IMR-90 (cell line): ENCODE data around the gene TAS2R38. TPM values are rescaled to one million over a fixed set of nuclear protein-coding genes. Genes with fewer than 3 reads are reported as not detected.

Experiments
- ATAC-seq: fragments of 200-7000 bp; cut with Tn5 transposase; 2 replicates; pipeline ENCODE4 v1.9.1; 2020; ENCODE audit warnings: low read depth, mild to moderate bottlenecking, moderate library complexity
- BruUV-seq: library from RNA; stranded (reverse); fragments of 400-500 nt; replicated peaks from 2 replicates; lab custom pipeline; 2021; lab: Mats Ljungman, UMichigan
- CTCF ChIA-PET: fragments of 300-600 bp; formaldehyde crosslinking; extraction: SDS; loops from one replicate; lab custom pipeline; 2021; ENCODE audit warnings: antibody characterized with exemption; lab: Yijun Ruan, JAX
- POLR2A ChIA-PET: fragments of 300-600 bp; sonication (Branson Sonifier 250); formaldehyde crosslinking; loops from one replicate; lab custom pipeline; 2022; ENCODE audit warnings: antibody characterized with exemption; ENCODE audit not compliant: unreplicated experiment; lab: Charles Lee
- DNase-seq: peaks from one replicate; pipeline ENCODE4 v3.0.0; 2013
- H2AFZ ChIP-seq: replicated peaks from 2 replicates; pipeline ENCODE3; 2013; ENCODE audit warnings: low read length, mild to moderate bottlenecking; ENCODE audit not compliant: poor library complexity
- H2AK5ac ChIP-seq: 2 replicates; pipeline ENCODE4 v1.6.1; 2013; ENCODE audit warnings: low read depth, low read length, inconsistent platforms
- H2AK9ac ChIP-seq: replicated peaks from 2 replicates; pipeline ENCODE3; 2013; ENCODE audit warnings: mild to moderate bottlenecking, low read depth, low read length, moderate library complexity; ENCODE audit not compliant: poor library complexity
- H2BK120ac ChIP-seq: 2 replicates; pipeline ENCODE4 v1.6.1; 2013; ENCODE audit warnings: low read depth, low read length, inconsistent platforms
- H2BK15ac ChIP-seq: 3 replicates; pipeline ENCODE4 v1.6.1; 2013; ENCODE audit warnings: low read depth, low read length, inconsistent platforms
- H2BK20ac ChIP-seq: 2 replicates; pipeline ENCODE4 v1.6.1; 2013; ENCODE audit warnings: low read depth, mild to moderate bottlenecking, inconsistent platforms, low read length, moderate library complexity
- H2BK5ac ChIP-seq: 2 replicates; pipeline ENCODE4 v1.6.1; 2013; ENCODE audit warnings: mild to moderate bottlenecking, low read depth, low read length, inconsistent platforms; ENCODE audit not compliant: poor library complexity, severe bottlenecking
- H3K14ac ChIP-seq: replicated peaks from 2 replicates; pipeline ENCODE4 v1.6.1; 2013; ENCODE audit warnings: low read depth, low read length, inconsistent platforms
- H3K18ac ChIP-seq: 2 replicates; pipeline ENCODE4 v1.6.1; 2013; ENCODE audit warnings: low read depth, low read length, control low read depth
- H3K23ac ChIP-seq: 2 replicates; pipeline ENCODE4 v1.6.1; 2013; ENCODE audit warnings: low read depth, low read length, inconsistent platforms
- H3K27ac ChIP-seq: 2 replicates; pipeline ENCODE4 v1.5.1; 2013; ENCODE audit warnings: mild to moderate bottlenecking, control low read depth, low read length; ENCODE audit not compliant: insufficient read depth
- H3K27me3 ChIP-seq: 2 replicates; pipeline ENCODE4 v1.6.1; 2013; ENCODE audit warnings: low read length; ENCODE audit not compliant: control insufficient read depth, insufficient read depth
- H3K36me3 ChIP-seq: 2 replicates; pipeline ENCODE4 v1.6.1; 2013; ENCODE audit warnings: low read length, mixed read lengths; ENCODE audit not compliant: control insufficient read depth, insufficient read depth
- H3K4ac ChIP-seq: 2 replicates; pipeline ENCODE4 v1.6.1; 2013; ENCODE audit warnings: low read depth, low read length, inconsistent platforms
- H3K4me1 ChIP-seq: 2 replicates; pipeline ENCODE4 v1.6.1; 2013; ENCODE audit warnings: low read length, mixed read lengths; ENCODE audit not compliant: control insufficient read depth, insufficient read depth
- H3K4me2 ChIP-seq: 2 replicates; pipeline ENCODE4 v1.6.1; 2013; ENCODE audit warnings: low read depth, mild to moderate bottlenecking, control low read depth, low read length, moderate library complexity
- H3K4me3 ChIP-seq: 2 replicates; pipeline ENCODE4 v1.5.1; 2013; ENCODE audit warnings: low read depth, mild to moderate bottlenecking, control low read depth, low read length, moderate library complexity; ENCODE audit not compliant: insufficient read depth
- H3K56ac ChIP-seq: 2 replicates; pipeline ENCODE4 v1.6.1; 2013; ENCODE audit warnings: low read length, inconsistent platforms; ENCODE audit not compliant: insufficient read depth; ENCODE audit errors: extremely low read depth
- H3K79me1 ChIP-seq, 2 experiments: 2 replicates each; pipeline ENCODE4 v1.6.1; 2013; ENCODE audit warnings: low read length in 2 of 2, inconsistent platforms in 1 of 2, low read depth in 1 of 2
- H3K9ac ChIP-seq: 2 replicates; pipeline ENCODE4 v1.6.1; 2013; ENCODE audit warnings: low read depth, low read length, control low read depth
- H3K9me1 ChIP-seq: 2 replicates; pipeline ENCODE4 v1.6.1; 2013; ENCODE audit warnings: low read length, inconsistent platforms; ENCODE audit not compliant: insufficient read depth
- H3K9me3 ChIP-seq: 2 replicates; pipeline ENCODE4 v1.6.1; 2013; ENCODE audit warnings: low read length; ENCODE audit not compliant: control insufficient read depth, insufficient read depth
- H4K20me1 ChIP-seq: 2 replicates; pipeline ENCODE4 v1.6.1; 2013; ENCODE audit warnings: low read length, inconsistent platforms; ENCODE audit not compliant: insufficient read depth
- H4K5ac ChIP-seq: 2 replicates; pipeline ENCODE4 v1.6.1; 2013; ENCODE audit warnings: mild to moderate bottlenecking, low read depth, low read length, control low read depth
- H4K8ac ChIP-seq, 2 experiments: 2 replicates each; pipeline ENCODE4 v1.6.1; 2013; ENCODE audit warnings: low read depth in 2 of 2, low read length in 2 of 2, control low read depth in 1 of 2, inconsistent platforms in 1 of 2
- H4K91ac ChIP-seq: 2 replicates; pipeline ENCODE4 v1.6.1; 2013; ENCODE audit warnings: low read depth, low read length, inconsistent platforms; ENCODE audit not compliant: insufficient read depth
- BHLHE40 ChIP-seq: fragments of 150-350 bp; IDR thresholded peaks from 2 replicates; pipeline ENCODE4 v1.6.1; 2016; ENCODE audit warnings: mild to moderate bottlenecking, low read depth, low read length
- CEBPB ChIP-seq: IDR thresholded peaks from 2 replicates; pipeline ENCODE4 v1.6.1; 2012; ENCODE audit warnings: low read depth, low read length, improper control_type of control experiment
- CHD1 ChIP-seq: IDR thresholded peaks from 2 replicates; pipeline ENCODE4 v1.6.1; 2012; ENCODE audit warnings: low read depth, low read length, improper control_type of control experiment
- CTCF ChIP-seq: conservative IDR thresholded peaks from 2 replicates; pipeline ENCODE4 v1.5.1; 2012; ENCODE audit warnings: mild to moderate bottlenecking, low read depth, low read length, improper control_type of control experiment
- ELK1 ChIP-seq: fragments of 150-350 bp; IDR thresholded peaks from 2 replicates; pipeline ENCODE4 v1.6.1; 2016; ENCODE audit warnings: low read depth, mild to moderate bottlenecking, low read length, moderate library complexity, borderline replicate concordance
- FOS ChIP-seq: fragments of 150-350 bp; IDR thresholded peaks from 2 replicates; pipeline ENCODE4 v1.6.1; 2016; ENCODE audit warnings: low read depth, low read length
- MAFK ChIP-seq: IDR thresholded peaks from 2 replicates; pipeline ENCODE4 v1.6.1; 2012; ENCODE audit warnings: low read depth, low read length, improper control_type of control experiment
- MAZ ChIP-seq: IDR thresholded peaks from 2 replicates; pipeline ENCODE4 v1.6.1; 2012; ENCODE audit warnings: low read depth, mild to moderate bottlenecking, low read length, improper control_type of control experiment, moderate library complexity, borderline replicate concordance
- MXI1 ChIP-seq: IDR thresholded peaks from 2 replicates; pipeline ENCODE4 v1.6.1; 2012; ENCODE audit warnings: low read depth, mild to moderate bottlenecking, low read length, moderate library complexity, borderline replicate concordance
- NFE2L2 ChIP-seq: fragments of 150-350 bp; IDR thresholded peaks from 2 replicates; pipeline ENCODE4 v1.6.1; 2016; ENCODE audit warnings: low read depth, mild to moderate bottlenecking, low read length
- POLR2A ChIP-seq: IDR thresholded peaks from 2 replicates; pipeline ENCODE4 v1.6.1; 2012; ENCODE audit warnings: mild to moderate bottlenecking, low read depth, low read length
- RAD21 ChIP-seq: IDR thresholded peaks from 2 replicates; pipeline ENCODE4 v1.6.1; 2012; ENCODE audit warnings: low read length, improper control_type of control experiment
- RCOR1 ChIP-seq: IDR thresholded peaks from 2 replicates; pipeline ENCODE4 v1.6.1; 2012; ENCODE audit warnings: mild to moderate bottlenecking, low read length, improper control_type of control experiment; ENCODE audit not compliant: insufficient replicate concordance
- RFX5 ChIP-seq: IDR thresholded peaks from 2 replicates; pipeline ENCODE4 v1.8.0; 2012; ENCODE audit warnings: low read depth, mild to moderate bottlenecking, low read length, moderate library complexity
- SMC3 ChIP-seq: fragments of 150-350 bp; IDR thresholded peaks from 2 replicates; pipeline ENCODE4 v1.6.1; 2016; ENCODE audit warnings: low read depth, mild to moderate bottlenecking, antibody characterized with exemption, low read length, moderate library complexity
- USF2 ChIP-seq: fragments of 150-350 bp; IDR thresholded peaks from 2 replicates; pipeline ENCODE4 v1.6.1; 2017; ENCODE audit warnings: mild to moderate bottlenecking, antibody characterized with exemption, low read length, low read depth
- WGBS, 2 experiments: methylation state at CpG; one replicate each; pipeline versions ENCODE4 v1.1.5 to v1.1.7; 2013; ENCODE audit warnings: missing lambda C conversion rate in 2 of 2; ENCODE audit not compliant: insufficient read length in 1 of 2; ENCODE audit errors: extremely low coverage in 2 of 2; 5-methylcytosine and 5-hydroxymethylcytosine counted together
- dilution Hi-C: fragments of 300-500 bp; cut with HindIII; formaldehyde crosslinking; loops from one replicate; pipeline ENCODE4 v1.14.3; 2018; ENCODE audit warnings: low sequenced_read_pairs; ENCODE audit not compliant: unreplicated experiment
- in situ Hi-C: fragments of 300-500 bp; cut with MboI; formaldehyde crosslinking; loops from 3 replicates; pipeline ENCODE4 v1.14.3; 2019; ENCODE audit warnings: low sequenced_read_pairs, inconsistent platforms, mixed read lengths
- intact Hi-C: fragments of 100-400 bp; cut with micrococcal nuclease; formaldehyde crosslinking; loops from 2 replicates; pipeline ENCODE4 v1.10.0; 2022
- polyA plus RNA-seq, 3 experiments: library from polyadenylated mRNA; depleted of rRNA; stranded (reverse); fragments of >200 nt; gene quantifications; 2 replicates each; pipeline ENCODE4 v1.2.3, GENCODE V29; 2012; ENCODE audit warnings: low replicate concordance in 1 of 3
- total RNA-seq: library from RNA; depleted of rRNA; stranded (reverse); fragments of >200 nt; gene quantifications from 2 replicates; pipeline ENCODE4 v1.2.3, GENCODE V29; 2012

Gene TAS2R38
- total and polyA plus RNA-seq, 2 of the 4 experiments (the other 2 are of a cell fraction), result not detected

GRCh38 chr7:141952461-141952860 is 21.1 kb downstream of the TAS2R38 start:
- dilution Hi-C loops, result no loop called here
- ChIA-PET POLR2A (no interaction called here), CTCF (no interaction called here)
- BruUV-seq, result no TSS peak
- TF ChIP-seq BHLHE40, result no peak
- no peak for TF ChIP-seq POLR2A
- no peak for TF ChIP-seq CHD1
- TF ChIP-seq RFX5, result no peak
- TF ChIP-seq RAD21, result no peak
- TF ChIP-seq SMC3, result no peak
- TF ChIP-seq ELK1, result no peak
- no peak for TF ChIP-seq FOS
- TF ChIP-seq CTCF, result no peak
- TF ChIP-seq NFE2L2, result no peak
- no peak for TF ChIP-seq MAFK
- TF ChIP-seq CEBPB, result no peak
- no peak for TF ChIP-seq MAZ
- TF ChIP-seq MXI1, result no peak
- TF ChIP-seq USF2, result no peak
- no peak for TF ChIP-seq RCOR1
- Histone ChIP-seq H3K27ac (no peak overlapping the region), H3K14ac (no peak overlapping the region), H3K27me3 (no peaks in the 10 kb centered on the region), H4K8ac (no peak overlapping the region), H3K56ac (no peak overlapping the region), H3K4ac (no peak overlapping the region), H3K79me1 (no peaks in the 10 kb centered on the region), H4K20me1 (no peaks in the 10 kb centered on the region), H3K4me2 (no peak overlapping the region), H3K9ac (no peak overlapping the region), H2BK15ac (no peak overlapping the region), H3K36me3 (no peaks in the 10 kb centered on the region), H3K9me1 (no peaks in the 10 kb centered on the region), H3K4me1 (no peaks in the 10 kb centered on the region), H2AK9ac (no peak overlapping the region), H2AFZ (no peak overlapping the region), H4K91ac (no peak overlapping the region), H3K18ac (no peak overlapping the region), H3K4me3 (no peak overlapping the region), H4K5ac (no peak overlapping the region), H2BK120ac (no peak overlapping the region), H2BK20ac (no peak overlapping the region), H3K9me3 (peaks cover 5% of the 10 kb centered on the region), H2BK5ac (no peak overlapping the region), H2AK5ac (no peak overlapping the region), H3K23ac (no peak overlapping the region)
- ATAC-seq (no peak), DNase-seq (no peak)
- no CpG with 5 or more reads among the region's 1 CpG for WGBS, 2 experiments
- intact Hi-C loops, result no loop called here
- in situ Hi-C loops, result no loop called here
